ENCODE measurements around the gene FCRL5.
A peak's percentile ranks its signal among the peaks of the same experiment; 100 is the strongest.
"Not testable (repeated sequence)": the region's sequence is repeated elsewhere in the genome, so short reads cannot be mapped to it uniquely, and the experiment has no call there.

FCRL5 gene

DNA sequence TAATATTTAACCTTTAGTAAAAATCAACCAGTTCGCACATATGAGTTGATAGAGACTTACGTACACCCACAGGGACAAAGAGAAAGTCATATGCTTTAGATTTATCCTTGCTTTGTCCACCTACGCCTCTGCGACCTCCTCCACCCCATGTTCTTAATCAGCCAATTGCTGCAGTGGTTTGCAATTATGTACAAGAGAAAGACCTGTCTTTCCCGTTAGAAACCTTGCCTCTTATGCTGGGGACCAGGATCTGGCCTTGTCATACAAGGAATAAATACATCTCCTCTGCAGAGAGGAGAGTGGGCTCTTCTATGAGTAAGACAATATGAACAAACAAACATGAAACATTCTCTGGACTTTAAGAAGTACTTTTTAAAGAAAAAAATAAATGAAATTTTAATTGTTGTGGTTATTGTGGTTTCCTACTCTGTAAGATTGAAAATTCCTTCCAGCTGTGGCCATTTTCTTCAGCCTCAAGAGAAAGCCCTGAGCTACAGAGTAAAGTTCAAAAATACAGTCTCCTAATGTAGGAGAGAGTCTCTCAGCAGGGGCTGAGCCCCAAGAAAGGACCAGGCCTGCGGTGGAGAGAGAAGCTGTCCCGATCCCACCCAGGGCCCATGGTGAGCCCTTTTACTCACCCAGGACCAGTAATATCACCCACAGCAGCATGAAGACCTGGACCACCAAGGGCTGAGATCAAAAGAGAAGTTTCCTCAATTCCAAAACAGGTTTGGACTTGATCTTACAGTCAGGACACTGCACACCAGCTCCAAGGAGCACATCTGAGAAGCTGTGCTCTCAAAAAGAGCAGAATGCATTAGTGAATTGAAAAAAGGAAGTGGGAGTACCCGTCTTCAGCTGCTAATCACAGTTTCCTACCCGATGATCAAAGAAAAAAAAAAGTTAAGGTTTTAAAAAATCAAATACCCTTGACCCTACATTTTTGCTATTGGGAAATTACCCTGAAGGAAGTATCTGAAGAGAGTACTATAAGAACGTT lies at the start of gene FCRL5:
Gene FCRL5 (minus strand): TSS at position 822 of the 1,000 bp plus-strand sequence. CDS start 153 bp downstream, at position 669.
- DNase-seq = no peak

DNA sequence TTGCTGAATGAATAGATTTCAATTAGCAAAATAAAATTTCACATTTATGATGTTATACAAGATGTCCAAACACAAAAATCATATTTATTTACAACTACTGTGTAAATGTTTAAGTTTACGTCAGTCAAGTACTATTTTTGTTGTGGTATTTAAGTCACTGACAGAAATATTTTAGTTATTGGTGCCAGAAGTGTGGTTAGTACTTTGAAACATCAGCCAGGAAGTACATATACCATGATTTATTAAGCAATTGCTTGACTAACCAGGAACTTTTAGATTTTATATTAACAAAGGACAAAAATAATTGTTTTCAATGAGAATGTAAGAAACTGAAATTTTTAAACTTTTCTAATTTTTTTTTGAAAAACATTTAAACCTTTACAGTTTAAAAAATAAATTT lies 47.9 kb upstream of the FCRL5 start:
- no peak for DNase-seq

- DNase-seq = no peak
Observed at GRCh38 chr1:157597959-157598667, 45.8 kb upstream of the FCRL5 start, which contains the start of gene FCRL4. FCRL4 (minus strand) TSS chr1:157598085; CDS start chr1:157597944, 141 bp downstream.

- no peak for DNase-seq
Observed at GRCh38 chr1:157596384-157596783, 44.1 kb upstream of the FCRL5 start.

DNA sequence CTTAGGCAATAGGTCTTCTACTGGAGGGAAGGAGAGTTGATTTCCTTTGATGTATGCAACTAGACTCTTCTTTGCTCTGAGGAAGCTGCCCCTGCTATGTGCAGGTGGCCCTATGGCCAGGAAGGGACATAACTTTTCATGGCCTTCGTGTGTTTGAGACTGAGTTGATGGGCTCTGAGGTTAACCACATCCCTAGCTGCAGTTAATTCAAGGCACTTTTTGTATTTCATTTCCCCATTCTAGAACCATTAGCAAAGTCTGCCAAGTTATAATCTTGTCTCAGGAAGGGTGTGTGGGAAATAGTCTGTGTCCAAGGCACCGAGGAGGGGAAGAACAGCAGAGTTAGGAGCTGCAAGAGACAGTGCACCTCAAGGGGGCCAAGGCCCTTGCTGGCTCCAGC lies 43.0 kb upstream of the FCRL5 start:
- no peak for DNase-seq

DNA sequence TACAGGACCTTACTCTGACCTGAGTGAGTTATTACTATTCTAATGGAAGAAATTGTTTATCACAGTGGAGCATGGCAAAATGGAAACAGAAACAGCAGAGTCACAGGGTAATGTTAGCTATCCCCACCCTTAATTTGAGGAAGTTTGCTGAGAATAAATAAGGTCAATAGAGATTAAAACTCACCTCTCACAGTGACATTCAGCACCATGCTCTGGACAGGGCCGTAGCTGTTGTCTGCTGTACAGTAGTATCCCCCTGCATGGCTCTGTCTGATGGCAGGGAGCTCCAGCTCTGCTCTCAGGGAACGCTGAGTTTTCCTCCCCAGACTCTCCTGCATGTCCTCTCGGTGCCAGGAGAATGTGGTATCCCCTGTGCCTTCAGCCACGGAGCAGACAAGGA lies 33.7 kb upstream of the FCRL5 start:
- DNase-seq = no peak

DNA sequence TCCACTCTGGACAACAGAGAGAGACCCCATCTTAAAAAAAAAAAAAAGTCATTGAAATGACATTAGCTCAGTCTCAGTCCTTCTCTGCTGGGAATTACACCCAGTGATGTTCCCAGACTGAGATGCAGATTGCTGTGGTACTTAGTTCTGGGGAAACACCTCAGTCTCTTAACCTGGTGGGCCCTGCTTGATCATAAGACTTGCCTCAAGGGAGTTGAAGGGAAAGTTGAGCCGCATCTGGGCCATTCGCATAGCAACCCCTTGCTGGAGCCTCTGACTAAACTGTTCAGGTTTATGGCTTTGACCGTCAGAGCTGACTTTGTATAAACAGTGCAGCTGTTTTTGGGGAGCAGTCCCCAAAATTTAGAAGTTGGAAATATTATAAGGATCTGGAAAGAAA lies 32.2 kb upstream of the FCRL5 start:
- DNase-seq = no peak

DNA sequence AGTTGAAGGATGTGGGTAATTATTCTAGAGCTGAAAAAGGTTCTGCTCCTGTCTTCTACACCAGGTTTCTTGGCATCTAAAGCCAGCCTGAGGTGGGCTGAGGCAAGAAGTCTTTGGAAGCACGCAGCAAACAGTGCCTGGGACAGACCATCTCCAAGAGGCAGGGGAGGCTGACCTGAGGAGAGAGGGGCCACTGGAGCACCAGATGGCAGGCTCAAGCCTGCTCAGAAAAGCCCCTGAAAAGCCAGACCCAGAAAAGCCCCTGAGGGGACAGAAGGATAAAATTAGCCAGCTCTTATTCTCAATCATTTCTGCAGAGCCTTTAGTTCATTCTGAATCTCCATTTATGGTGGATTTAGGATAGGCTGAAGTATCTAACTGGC lies 28.5 kb upstream of the FCRL5 start:
- no peak for DNase-seq

- DNase-seq = peak; percentile 59
Observed at GRCh38 chr1:157580179-157580827, 28.0 kb upstream of the FCRL5 start.

GRCh38 chr1:157577420-157577819 lies 25.1 kb upstream of the FCRL5 start:
- no peak for DNase-seq

DNA sequence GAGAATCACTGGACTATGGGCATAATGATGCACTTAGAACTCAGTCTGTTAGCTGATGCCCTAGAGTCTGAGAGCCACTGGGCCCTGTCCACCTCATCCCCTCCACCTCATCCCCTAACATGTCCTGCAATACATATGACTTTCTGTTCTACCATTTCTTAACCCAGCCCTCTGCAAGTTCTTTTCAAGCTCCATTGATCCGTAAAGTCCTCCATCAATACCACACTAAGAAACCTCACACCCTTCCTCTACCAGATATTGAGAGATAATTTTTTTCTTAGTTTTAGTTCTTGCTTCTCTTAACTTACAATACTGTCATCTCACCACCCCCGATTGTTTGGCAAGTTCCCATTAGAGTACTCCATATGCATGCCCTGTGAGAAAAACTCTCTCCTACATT lies 23.4 kb upstream of the FCRL5 start:
- no peak for DNase-seq

DNA sequence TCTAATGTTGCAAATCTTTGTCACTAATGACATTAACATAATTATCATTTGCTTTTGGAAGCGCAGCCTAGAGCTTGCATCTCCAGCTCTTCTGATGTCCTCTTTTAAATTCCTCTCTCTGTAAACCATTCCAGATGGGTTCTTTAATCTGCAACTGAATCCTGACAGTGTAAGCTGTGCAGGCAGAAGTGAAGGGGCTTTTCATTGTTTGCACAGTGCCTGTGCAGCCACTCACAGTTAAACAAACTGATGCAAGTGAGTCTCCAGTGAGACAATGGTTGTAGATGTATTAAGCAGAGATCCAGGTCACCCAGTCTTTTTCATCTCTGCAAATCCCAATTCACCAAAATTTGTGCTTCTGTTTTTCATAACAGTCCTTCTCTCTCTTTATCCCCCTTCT lies 22.5 kb upstream of the FCRL5 start:
- no peak for DNase-seq

DNA sequence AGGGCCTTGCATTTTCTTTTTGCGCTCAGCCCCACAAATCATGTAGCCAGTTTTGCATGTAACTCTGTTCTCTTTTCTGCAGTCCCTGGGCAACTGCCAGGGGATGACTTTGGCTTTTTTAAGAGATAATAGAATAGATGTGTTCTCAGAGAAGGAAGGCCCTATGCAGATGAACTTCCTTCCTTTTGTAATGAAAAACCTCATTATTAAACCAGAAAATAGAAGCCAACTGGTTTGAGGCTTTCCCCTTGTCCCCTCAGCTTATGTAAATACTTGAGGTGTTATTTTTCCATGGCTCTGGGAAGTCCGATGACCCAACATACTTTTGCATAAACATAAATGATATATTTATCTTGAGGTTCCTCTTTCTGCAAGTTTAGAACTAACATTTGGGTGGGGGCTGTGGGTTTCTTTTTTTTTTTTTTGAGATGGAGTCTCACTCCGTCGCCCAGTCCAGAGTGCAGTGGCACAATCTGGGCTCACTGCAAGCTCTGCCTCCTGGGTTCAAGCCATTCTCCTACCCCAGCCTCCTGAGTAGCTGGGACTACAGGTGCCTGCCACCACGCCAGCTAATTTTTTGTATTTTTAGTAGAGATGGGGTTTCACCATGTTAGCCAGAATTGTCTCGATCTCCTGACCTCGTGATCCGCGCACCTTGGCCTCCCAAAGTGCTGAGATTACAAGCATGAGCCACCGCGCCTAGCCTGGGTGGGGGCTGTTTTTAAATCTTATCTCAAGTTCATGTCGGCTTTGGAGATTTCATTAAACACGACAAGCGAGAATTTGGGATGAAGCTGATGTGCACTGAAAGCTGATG lies 14.4 kb upstream of the FCRL5 start:
- DNase-seq = no peak

GRCh38 chr1:157562515-157562914 lies 10.2 kb upstream of the FCRL5 start:
- DNase-seq = no peak

GRCh38 chr1:157558119-157558518 lies 5.8 kb upstream of the FCRL5 start:
- DNase-seq = no peak

DNA sequence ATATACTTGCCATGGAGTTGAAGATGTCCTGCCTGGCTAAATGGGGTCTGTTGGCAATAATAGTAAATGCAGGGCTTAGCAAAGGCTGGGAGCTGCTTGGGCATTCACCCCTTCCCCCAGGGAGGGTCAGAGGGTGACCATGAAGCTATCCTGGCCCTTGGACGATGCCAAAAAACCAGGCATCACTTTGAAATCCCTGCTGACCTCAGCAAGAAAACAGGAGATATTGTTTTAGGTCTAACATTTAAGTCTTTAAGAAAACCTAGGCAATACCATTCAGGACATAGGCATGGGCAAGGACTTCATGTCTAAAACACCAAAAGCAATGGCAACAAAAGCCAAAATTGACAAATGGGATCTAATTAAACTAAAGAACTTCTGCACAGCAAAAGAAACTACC lies 4.2 kb downstream of the FCRL5 start:
- not testable (repeated sequence) for DNase-seq

DNA sequence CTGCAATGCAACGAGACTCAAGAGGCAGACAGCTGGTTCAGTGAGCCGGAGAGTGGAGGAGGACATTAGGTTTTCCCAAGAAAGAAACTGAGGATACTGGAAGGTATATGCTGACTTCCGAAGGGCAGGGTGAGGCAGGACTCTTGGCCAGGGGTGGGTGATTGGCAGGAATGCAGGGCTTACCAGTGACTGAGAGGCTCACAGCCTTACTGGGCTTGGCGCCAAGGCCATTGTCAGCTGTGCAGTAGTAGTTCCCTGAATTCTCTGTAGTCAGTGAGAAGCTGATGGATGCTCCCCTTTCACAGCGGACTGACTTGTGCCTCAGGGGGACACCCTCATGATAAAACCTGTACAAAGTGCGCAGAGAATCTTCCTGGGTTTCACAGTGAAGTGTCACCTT lies 9.6 kb downstream of the FCRL5 start:
- DNase-seq = no peak

DNA sequence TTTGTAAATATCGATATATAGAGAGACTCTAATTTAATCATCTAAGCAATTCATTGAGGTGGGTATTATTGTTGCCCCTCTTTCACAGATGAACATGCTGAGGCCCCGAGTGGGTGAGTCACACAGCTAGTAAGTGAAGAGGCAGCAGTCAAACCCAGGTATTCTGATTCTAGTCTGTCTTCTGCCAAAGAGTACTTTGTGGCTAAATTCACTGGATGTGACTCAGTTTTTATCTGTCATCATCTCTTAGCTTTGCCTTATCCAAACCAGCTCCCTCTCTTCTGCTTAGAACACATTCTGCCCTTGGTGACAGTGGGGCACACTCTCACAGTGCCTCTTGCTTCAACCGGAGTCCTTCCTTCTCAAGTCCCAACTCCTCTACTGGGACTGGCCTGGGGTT lies 11.5 kb downstream of the FCRL5 start:
- no peak for DNase-seq

DNA sequence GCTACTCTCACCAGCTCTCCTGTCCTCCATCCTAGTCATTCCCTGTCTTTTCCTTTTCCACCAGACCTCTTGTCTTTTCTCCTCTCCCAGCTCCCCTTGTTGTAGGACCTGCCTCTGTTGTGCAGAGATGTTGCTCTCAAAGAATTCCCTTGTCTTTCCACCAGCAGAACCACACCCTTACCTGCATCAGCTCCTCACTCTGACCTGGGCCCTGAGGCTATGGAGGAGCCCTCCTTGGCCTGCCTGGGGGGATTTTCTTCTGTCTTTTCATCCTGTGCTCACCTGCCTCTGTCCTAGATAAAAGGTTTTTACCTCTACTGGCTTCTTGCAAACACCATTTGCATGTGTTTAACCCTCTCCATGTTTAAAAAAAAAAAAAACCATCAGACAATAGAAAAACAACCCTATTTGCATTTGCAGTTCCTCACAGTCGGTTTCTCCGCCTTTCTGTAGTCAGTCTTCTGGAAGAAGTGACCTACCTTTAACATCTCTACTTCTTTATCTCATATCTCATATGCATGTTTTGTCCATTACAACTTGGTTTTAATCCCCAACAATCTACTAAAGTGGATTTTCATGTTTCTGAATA lies 12.1 kb downstream of the FCRL5 start:
- no peak for DNase-seq

DNA sequence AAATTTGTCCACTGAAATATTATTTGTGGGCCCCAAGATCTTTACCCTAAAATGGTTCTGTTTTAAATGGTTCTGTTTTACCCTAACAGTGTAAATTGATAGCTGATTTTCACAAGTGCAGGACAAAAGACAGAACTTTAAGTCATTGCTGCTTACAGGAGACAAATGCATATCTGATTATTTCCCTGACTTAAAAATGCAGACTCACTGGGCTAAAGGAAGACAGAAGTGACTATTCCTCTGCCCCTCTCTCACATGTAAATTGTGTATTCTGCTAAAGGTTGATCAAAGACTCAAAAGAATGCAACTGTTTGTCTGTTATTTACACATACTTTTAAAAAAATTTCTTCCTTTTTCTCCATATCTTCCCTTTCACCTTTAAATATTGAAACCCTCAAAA lies 12.7 kb downstream of the FCRL5 start:
- DNase-seq = no peak

GRCh38 chr1:157532569-157532968 lies 19.7 kb downstream of the FCRL5 start:
- DNase-seq = no peak
